Left ventricle myocardium superior (tissue), 1 donor: Measurements from ENCODE around the gene ME1. TPM values are rescaled to one million over a fixed set of nuclear protein-coding genes. Genes with fewer than 3 reads are reported as not detected.
"Not testable (repeated sequence)": the region's sequence is repeated elsewhere in the genome, so short reads cannot be mapped to it uniquely, and the experiment has no call there.

Experiments
- ATAC-seq: fragments of 200-7000 bp; cut with Tn5 transposase; one replicate; pipeline ENCODE4 v1.9.1; 2020; ENCODE audit warnings: mild to moderate bottlenecking, moderate library complexity
- DNase-seq: peaks from one replicate; pipeline ENCODE4 v3.0.0-alpha.2; 2020
- intact Hi-C: fragments of 100-400 bp; cut with micrococcal nuclease; formaldehyde crosslinking; loops from one replicate; pipeline ENCODE4 v1.11.0; 2022
- total RNA-seq: library from RNA; stranded (reverse); fragmentation: NEBNext Ultra II Directional; extraction: Animal tissue kit (Norgen Biotek cat#: 25700); gene quantifications from one replicate; pipeline ENCODE4 v1.2.1, GENCODE V29; 2021
- donor health status: DM: no; HTN: yes; CAD: no; lungs with severe emphysema.

ME1 gene
- total RNA-seq, 1 donor from 2014 or later = 24.9 TPM

DNA sequence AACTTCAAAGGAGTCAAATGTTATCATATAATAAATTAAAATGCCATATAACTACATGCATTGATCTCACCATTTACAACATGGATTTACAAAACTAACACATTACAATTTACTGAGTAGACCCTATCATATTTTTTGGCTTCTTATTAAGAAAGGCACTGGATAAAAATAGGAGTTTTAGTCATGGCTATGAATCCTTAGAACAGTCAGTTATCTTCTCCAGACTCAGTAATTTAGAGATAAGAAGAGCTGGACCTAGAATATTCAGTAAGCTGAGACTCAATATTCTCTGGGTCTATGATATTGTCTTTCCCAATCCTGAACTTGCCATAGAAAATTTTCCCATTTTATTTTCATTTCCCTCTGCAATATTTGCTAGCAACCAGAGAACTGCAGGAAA, 62.3 kb downstream of the ME1 start:
- intact Hi-C loops = no loop called here
- no peak for ATAC-seq
- DNase-seq = no peak

DNA sequence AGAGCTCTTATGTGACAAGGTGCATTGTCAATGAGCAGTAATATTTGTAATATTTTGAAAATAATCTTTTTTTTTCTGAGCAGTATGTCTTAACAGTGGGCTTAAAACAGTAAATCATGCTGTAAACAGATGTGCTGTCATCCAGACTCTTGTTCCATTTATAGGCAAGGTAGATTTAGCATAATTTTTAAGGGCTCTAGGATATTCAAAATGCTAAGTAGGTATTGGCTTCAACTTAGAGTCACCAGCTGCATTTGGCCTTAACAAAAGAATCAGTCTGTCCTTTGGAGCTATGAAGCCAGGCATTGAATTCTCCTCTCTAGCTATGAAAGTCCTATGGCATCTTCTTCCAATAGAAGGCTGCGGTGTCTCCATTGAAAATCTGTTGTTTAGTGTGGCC, 63.7 kb downstream of the ME1 start:
- DNase-seq (no peak), ATAC-seq (no peak)
- intact Hi-C loops = no loop called here

DNA sequence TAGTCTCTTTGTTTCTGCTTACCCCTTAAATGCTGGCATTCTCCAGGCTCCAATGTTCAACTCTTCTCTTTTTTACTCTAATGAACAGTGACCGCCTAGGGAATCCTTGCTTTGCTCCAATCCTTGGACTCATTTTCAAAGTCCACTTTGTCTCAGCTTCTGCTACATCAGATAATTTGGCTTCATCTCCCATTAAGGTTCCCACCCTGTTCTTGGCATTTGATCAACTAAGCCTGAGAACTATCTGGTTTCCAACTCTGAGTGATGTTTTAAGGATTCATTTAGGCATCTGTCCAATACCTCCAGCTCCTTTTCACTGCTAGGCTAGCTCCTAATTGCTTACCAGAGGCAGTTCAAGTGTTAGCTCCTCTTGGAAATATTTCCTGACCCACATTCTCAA, 64.9 kb downstream of the ME1 start:
- DNase-seq (no peak), ATAC-seq (no peak)
- intact Hi-C loops = no loop called here

DNA sequence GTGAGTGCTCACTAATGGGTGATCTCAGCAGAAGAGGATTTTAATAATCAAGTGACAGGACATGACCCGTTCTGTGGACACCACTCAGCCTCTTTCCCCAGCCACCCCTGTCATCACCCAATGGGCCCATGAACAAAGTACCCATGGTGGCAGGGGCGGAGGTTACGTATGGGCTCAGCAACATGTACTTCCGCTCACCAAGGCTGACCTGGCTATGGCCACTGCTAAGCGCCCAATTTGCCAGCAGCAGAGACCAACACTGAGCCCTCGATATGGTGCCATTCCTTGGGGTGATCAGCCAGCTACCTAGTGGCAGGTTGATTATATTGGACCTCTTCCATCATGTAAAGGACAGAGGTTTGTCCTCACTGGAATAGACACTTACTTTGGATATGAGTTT, 68.5 kb downstream of the ME1 start:
- intact Hi-C loops, ATAC-seq, DNase-seq: not testable (repeated sequence)

DNA sequence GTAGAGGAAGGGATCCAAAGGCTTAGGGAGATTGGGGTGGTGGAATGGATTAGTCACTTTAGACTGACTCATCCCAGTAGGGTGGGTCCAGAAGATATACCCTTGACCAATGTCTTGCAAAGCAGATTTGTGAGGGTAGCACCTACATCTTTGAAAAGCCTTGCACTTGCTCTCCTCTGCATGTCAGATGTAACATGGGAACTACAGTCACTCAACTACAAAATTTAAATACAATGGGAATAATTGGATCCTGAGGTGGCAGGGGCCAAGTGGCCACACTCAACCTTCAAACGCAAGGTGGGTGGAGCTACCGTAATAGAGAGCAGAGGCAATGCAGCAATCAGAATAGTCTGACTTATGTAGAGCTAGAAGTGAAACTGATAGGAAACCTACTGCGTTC, 71.2 kb downstream of the ME1 start:
- intact Hi-C loops = no loop called here
- DNase-seq (no peak), ATAC-seq (no peak)

DNA sequence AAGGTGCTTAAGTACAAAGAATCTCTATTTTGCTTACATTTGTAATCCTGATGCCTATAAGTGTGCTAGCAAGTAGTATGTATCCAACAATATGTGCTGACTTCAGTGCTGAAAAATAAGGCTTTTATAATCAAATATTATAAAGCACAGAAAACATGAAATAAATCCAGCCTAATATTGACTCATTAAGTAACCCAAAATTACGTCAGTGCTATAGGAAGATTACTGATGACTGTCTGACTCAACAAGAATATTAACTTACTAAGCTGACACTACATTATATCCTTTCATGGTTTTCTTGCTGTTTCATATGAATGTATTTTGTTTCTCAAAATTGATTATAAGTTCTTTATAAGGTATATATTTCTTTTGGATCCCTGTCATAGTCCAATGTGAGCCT, 76.1 kb downstream of the ME1 start:
- DNase-seq = no peak
- ATAC-seq = no peak
- intact Hi-C loops = no loop called here

DNA sequence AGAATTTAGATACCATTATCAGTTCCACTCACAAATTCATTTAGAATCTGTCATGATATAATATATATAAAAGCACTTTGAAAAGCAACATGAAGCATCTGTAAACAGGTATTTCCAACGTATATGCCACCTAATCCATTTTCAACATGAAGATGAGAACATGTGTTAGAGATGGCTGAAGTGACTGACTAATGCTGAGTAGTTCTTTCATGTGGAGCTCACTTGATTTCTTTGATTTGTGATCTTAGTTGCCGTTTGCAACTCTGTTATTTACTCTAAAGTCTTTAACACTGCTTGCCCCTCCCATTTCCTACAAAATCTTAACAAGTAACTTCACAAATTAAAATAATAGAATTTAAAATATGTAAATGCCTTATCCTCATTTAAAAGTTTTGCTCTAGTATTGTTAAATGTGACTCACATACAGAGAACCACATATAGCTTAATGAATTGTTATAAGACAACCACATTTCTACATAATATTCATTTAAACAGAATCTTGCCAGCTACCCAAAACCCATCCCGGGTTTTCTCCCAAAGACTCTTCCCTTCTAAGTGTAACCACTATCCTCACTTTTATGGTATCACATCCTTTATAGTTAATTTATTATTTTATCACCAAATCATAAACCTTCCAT, 78.3 kb downstream of the ME1 start:
- no peak for DNase-seq
- ATAC-seq = no peak
- intact Hi-C loops = no loop called here

DNA sequence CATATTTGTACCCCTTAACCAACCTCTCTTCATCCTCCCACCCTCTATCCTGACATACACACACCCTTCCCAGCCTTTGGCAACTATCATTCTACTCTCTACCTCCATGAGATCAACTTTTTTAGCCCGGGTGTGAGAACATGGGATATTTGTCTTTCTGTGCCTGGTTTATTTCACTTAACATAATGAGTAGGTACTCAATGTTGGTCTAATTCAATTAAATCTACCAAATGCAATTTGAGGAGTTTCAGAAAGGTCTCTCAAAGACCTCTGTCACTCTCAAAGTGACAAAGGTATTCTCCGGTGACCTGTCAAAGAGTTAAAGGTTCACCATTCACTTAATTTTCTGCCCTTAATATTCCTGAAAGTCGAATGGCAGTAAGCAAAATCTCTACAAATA, 87.7 kb downstream of the ME1 start:
- DNase-seq = no peak
- intact Hi-C loops = no loop called here
- no peak for ATAC-seq

DNA sequence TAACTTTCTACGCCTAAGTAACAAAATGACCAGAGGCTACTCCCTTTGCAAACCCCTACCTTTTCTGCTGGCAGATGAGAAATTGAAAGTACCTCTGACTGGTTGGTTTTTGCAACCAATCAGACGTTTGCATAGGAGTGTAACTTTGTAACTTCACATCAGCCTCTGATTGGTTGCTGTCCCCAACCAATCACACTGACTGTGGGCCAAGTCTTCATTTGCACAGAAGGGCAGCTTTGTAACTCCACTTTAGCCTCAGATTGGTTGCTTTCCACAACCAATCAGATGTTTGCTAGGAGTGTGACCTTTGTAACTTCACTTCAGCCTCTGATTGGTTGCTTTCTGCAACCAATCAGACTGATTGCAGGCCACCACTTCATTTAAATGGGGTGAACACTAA, 89.1 kb downstream of the ME1 start:
- intact Hi-C loops = no loop called here
- DNase-seq (no peak), ATAC-seq (no peak)

DNA sequence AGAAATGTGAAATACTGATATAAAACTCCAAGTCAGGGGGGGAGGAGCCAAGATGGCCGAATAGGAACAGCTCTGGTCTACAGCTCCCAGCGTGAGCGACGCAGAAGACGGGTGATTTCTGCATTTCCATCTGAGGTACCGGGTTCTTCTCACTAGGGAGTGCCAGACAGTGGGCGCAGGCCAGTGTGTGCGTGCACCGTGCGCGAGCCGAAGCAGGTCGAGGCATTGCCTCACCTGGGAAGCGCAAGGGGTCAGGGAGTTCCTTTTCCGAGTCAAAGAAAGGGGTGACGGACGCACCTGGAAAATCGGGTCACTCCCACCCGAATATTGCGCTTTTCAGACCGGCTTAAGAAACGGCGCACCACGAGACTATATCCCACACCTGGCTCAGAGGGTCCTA, 96.9 kb downstream of the ME1 start:
- ATAC-seq, intact Hi-C loops, DNase-seq: not testable (repeated sequence)

DNA sequence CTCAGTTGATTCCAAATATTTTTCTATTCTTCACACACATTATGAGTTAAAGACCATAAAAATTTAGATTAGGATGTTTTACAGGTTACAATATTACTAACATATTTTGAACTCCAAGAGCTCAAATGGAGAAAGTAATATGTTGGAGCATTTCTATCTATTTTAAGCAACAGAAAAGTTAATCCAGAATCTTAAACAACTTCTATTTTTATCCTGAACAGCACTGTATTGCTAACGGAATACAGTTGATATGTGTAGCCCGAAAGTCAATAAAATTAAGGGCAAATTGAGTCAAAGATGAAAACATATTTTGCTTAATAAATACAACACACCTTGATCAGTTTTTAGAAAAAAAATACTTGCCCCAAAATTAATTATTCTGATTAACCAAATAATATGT, 97.4 kb downstream of the ME1 start:
- intact Hi-C loops = no loop called here
- ATAC-seq = no peak

DNA sequence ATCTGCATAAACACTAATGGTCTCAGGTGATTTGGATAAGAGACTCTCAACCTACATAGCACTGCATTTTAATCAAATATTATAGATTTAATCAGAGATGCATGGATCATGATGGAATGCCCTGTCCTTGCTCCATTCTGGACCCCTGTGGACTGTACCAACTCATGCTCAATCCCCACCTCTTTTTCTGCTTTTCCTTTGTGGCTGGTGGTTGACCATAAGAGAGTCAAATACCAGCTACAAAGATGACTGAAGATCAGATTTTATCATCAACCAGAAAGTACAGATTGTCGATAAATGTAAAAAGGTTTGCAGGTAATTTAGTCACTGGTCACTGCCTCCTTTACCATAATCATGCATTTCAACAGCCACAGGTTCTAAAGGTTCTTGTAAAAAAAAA, 116.2 kb downstream of the ME1 start:
- ATAC-seq (no peak), DNase-seq (no peak)
- intact Hi-C loops = no loop called here

More for the DNA sequence above, 97.4 kb downstream of the ME1 start:
- no peak for DNase-seq

DNA sequence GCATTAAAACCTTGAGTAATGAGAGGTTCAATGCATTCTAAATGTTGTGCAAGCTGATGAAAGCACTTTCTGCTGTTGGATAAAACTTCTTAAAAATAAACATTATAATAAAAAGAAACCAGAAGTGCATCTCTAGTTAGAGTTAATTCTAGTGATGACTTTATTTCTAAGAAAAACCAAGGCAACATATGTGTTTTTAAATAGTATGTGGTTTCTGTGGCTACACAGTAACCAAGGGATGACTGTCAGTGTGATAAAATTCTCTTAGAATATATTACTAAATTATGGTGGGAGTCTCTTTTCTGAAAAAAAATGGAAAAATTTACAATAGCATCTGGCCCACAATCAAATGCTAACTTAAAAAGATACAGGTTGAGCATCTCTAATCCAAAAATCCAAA, 117.0 kb downstream of the ME1 start:
- intact Hi-C loops = no loop called here
- no peak for ATAC-seq
- no peak for DNase-seq

DNA sequence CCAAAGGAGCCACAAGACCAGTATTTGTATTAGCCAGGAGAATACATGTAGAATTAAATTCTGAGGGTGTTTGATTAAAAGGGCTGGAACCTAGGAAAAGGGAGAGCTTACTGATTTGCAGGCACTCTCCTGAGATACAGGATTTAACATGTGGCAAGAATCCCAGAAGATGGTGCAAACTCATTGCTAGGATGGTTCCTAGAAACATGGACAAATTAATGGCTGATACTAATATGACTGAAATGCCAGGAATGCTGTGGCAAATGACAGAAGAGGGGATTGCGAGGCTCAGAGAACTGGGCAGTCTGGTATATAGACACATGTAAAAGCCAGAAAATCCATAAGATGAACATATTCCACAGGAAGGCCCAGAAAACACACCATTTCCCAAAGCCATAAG, 119.6 kb downstream of the ME1 start:
- intact Hi-C loops = no loop called here
- DNase-seq = no peak
- no peak for ATAC-seq

DNA sequence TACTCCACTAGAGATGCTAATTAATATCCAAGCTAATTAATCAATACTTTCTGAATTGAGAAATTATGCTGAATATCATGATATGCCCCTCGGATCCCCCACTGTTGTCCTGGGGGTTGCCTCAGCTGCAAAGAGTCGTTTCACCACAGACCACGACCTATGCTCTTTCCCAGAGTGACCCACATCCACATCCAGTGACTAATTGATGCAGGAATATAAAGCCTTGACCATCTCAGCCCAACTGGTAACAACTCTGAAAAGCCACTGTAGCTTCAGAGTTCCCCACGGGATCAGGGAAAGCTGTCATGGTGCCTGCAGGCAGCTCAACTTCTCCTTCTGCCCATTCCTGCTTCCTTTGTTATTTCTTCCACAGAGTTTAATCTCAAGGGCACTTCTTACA, 120.8 kb downstream of the ME1 start:
- intact Hi-C loops = no loop called here
- ATAC-seq (no peak), DNase-seq (no peak)

DNA sequence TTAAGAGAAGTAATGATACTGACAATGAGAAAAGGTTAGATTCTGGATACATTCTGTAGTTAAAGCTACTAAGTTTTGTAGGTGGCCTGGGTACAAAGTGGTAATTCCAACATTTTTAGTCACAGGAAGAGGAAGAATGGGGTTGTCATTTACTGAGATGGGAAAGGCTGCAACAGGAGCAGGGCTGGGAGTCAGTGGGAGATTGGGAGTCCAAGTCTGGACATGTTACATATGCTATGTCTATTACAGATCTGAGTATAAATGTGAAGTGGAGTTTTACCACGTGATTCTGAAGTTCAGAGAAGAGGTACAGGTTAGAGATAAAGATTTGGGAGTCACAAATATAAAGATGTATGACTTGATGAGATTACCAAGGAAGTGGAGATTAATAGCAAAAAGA, 121.5 kb downstream of the ME1 start:
- DNase-seq (no peak), ATAC-seq (no peak)
- intact Hi-C loops = no loop called here

DNA sequence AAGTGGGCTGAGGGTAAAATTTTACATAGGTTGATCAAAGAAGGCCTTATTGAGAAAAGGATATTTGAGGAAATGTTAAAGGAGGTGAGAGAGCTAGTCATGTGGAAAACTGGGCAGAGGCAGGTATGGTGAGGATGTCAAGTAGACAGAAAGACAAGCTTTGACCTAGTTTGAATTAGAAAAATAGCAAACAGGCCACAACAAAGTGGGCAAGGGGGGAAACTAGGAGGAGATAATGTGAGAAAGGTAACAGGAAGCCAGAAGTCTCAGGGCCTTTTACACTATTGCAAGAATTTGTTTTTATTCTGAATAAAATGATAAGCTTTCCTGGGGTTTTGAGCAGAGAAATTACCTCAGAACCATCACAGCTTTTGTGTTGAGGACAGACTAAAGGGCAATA, 122.0 kb downstream of the ME1 start:
- no peak for DNase-seq
- intact Hi-C loops = no loop called here
- ATAC-seq = no peak

DNA sequence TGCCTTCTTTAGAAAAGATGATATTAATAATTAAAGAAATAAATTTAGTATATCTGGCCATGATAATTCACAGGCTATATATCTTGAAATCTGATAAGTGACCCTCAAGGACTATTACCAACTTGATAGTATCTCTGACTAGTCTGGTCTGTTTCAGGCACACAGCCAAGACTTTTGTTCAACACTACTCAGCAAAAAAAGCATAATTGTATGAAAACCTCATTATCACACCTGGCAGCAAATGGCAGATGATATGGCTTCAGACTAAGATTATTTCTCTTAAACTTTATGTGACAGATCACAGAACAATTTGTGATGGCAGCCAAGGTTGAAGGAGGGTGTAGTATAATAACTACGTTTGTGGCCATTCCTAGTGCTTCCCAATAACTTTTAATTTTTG, 123.0 kb downstream of the ME1 start:
- intact Hi-C loops = no loop called here
- DNase-seq = no peak
- no peak for ATAC-seq

DNA sequence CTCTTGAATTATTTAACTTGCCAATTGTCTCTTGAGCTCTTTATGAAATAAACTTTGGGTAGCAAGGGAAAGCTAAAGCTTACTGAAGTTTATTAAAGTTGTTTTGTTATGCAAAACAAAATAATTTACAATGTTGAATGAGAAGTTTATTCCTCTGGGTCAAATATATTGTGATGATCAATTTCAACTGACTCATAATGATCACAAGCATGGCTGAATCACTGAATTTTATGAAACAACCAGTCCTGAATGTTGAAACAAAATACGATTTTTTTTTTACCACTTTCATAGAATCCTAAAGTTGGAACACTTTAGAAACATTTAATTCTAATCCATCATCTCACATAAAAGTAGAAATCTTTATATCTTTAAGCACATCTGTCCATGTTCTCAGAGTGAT, 127.4 kb downstream of the ME1 start:
- ATAC-seq (no peak), DNase-seq (no peak)
- intact Hi-C loops = no loop called here

DNA sequence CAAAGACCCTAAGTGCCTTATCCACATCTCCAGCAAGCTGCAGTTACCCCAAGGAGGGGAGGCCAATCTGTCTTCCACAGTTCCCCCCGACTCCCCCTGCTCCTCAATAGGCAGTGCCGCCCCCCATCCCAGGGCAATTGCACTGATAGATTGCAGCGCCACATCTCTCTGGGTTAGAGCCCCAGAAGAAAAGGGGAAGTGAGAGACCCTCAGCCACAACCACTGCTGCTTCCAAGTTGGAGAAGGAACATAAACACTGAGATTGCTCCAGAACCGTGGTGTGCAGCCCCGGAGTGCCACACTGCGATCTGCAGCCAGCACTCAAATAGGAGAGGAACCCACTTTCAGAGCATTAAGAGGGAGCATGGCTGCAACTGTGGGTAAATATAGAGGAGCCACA, 136.2 kb downstream of the ME1 start:
- DNase-seq = no peak
- intact Hi-C loops = no loop called here
- no peak for ATAC-seq

DNA sequence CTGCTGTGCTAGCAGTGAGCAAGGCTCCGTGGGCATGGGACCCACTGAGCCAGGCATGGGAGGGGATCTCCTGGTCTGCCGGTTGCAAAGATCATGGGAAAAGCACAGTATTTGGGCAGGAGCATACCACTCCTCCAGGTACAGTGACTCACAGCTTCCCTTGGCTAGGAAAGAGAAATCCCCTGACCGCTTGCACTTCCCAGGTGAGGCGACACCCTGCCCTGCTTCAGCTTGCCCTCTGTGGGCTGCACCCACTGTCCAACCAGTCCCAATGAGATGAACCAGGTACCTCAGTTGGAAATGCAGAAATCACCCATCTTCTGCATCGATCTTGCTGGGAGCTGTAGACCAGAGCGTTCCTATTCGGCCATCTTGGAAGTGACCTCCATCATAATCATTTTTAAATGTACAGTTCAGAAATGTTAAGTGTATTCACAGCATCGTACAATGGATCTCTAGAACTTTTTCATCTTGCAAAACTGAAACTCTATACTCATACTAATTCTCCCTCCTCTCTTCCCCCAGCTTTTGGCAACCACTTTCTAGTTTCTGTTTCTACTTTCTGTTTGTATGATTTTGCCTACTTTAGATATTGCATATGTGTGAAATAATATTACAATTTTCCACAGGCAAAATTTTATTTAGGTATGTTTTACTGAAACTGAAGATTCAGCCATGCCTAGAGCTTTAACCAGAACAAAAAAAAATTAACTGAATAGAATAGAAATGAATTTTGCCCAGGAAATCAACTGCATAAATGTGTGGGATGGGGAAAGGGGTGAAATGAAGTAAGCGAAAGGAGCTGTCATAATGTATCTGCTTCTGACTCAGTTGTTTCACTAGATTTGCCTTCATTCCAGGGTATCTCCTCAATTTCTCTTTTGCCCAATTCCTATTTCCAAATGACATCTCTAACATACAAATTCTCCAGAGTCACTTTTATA, 137.7 kb downstream of the ME1 start:
- ATAC-seq (no peak), DNase-seq (no peak)
- intact Hi-C loops = no loop called here
